ENCODE results near the gene ZFX. TPM values are rescaled to one million over a fixed set of nuclear protein-coding genes. Genes with fewer than 3 reads are reported as not detected.
A peak's percentile ranks its signal among the peaks of the same experiment; 100 is the strongest.

Gene ZFX
- total RNA-seq, 1 donor from 2014 or later, result 35.7 TPM

DNA sequence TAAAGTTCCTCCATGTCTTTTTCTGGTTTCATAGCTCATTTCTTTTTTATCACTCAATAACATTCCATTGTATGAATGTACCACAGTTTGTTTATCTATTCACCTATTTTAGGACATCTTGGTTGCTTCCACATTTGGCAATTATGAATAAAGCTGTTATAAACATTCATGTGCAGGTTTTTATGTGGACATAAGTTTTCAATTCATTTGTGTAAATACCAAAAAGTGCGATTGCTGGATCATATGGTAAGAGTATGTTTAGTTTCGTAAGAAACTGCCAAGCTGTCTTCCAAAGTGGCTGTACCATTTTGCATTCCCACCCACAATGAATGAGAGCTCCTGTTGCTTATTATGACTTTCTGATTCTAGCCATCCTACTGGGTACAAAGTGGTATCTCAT lies 36.3 kb upstream of the ZFX start:
- H3K79me2 ChIP-seq (ENCODE audit: insufficient read depth, low read length), result no peaks in the 10 kb centered on the region
- Mint-ChIP-seq H3K4me3 (ENCODE audit: unreplicated experiment) (no peak overlapping the region), H3K27ac (ENCODE audit: unreplicated experiment) (no peak overlapping the region), H3K4me1 (ENCODE audit: low read depth, unreplicated experiment) (peaks cover 4% of the 10 kb centered on the region), H3K27me3 (ENCODE audit: low read depth, unreplicated experiment) (no peaks in the 10 kb centered on the region), H3K9me3 (ENCODE audit: unreplicated experiment) (no peaks in the 10 kb centered on the region), H3K36me3 (ENCODE audit: low read depth, unreplicated experiment) (no peaks in the 10 kb centered on the region)
- no peak overlapping the region for H2AFZ ChIP-seq (ENCODE audit: low read depth, low read length)
- H3K4me2 ChIP-seq (ENCODE audit: low read length), result peak overlapping the region; percentile 19
- peak; percentile 99 for FAIRE-seq
- H3K9ac ChIP-seq (ENCODE audit: low read length), result no peak overlapping the region
- H3K27me3 ChIP-seq (ENCODE audit: insufficient read depth, low read length), result no peaks in the 10 kb centered on the region
- H3K27ac ChIP-seq (ENCODE audit: low read depth, low read length), result no peak overlapping the region
- no peaks in the 10 kb centered on the region for H4K20me1 ChIP-seq (ENCODE audit: insufficient read depth, low read length)
- H3K4me1 ChIP-seq (ENCODE audit: insufficient read depth, low read length), result peaks cover 4% of the 10 kb centered on the region
- H3K36me3 ChIP-seq (ENCODE audit: insufficient read depth, low read length), result no peaks in the 10 kb centered on the region
- H3K4me3 ChIP-seq (ENCODE audit: insufficient read depth, low read depth, low read length), result no peak overlapping the region
- DNase-seq (ENCODE audit: low read depth), result peak; percentile 16
- no peak for TF ChIP-seq EZH2 (IDR thresholded peaks at IDR 0.05; ENCODE audit: insufficient read depth, low read length)
- TF ChIP-seq, protein P1, sequence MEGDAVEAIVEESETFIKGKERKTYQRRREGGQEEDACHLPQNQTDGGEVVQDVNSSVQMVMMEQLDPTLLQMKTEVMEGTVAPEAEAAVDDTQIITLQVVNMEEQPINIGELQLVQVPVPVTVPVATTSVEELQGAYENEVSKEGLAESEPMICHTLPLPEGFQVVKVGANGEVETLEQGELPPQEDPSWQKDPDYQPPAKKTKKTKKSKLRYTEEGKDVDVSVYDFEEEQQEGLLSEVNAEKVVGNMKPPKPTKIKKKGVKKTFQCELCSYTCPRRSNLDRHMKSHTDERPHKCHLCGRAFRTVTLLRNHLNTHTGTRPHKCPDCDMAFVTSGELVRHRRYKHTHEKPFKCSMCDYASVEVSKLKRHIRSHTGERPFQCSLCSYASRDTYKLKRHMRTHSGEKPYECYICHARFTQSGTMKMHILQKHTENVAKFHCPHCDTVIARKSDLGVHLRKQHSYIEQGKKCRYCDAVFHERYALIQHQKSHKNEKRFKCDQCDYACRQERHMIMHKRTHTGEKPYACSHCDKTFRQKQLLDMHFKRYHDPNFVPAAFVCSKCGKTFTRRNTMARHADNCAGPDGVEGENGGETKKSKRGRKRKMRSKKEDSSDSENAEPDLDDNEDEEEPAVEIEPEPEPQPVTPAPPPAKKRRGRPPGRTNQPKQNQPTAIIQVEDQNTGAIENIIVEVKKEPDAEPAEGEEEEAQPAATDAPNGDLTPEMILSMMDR (IDR thresholded peaks at IDR 0.05; ENCODE audit: insufficient read depth, low read depth, low read length), result no peak
- no peaks in the 10 kb centered on the region for H3K9me3 ChIP-seq (ENCODE audit: insufficient read depth, low read depth, low read length)

DNA sequence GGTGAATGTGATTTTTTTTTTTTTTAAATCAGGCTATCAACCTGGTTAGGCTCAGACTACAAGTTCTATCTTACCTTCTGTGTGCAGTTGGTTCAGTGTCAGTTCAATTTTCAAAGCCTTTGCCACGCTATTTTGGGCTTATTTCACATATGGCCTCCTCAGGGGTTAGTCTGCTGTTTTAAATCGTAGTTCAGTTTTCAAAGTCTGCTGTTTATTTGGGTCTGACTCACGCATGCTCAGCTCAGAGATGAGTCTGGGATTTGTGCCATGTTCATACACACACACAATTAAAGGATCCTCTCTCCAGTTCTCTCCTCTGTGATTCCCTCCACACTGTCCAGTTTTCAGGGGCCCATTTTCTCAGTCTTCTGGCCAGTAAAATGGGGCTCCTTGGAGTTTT lies 32.3 kb upstream of the ZFX start:
- Histone ChIP-seq H3K4me3 (ENCODE audit: insufficient read depth, low read depth, low read length) (no peak overlapping the region), H3K4me1 (ENCODE audit: insufficient read depth, low read length) (peaks cover 4% of the 10 kb centered on the region), H4K20me1 (ENCODE audit: insufficient read depth, low read length) (no peaks in the 10 kb centered on the region), H3K79me2 (ENCODE audit: insufficient read depth, low read length) (no peaks in the 10 kb centered on the region), H3K27me3 (ENCODE audit: insufficient read depth, low read length) (no peaks in the 10 kb centered on the region), H3K9ac (ENCODE audit: low read length) (no peak overlapping the region), H3K36me3 (ENCODE audit: insufficient read depth, low read length) (no peaks in the 10 kb centered on the region), H3K4me2 (ENCODE audit: low read length) (peak overlapping the region; percentile 60), H2AFZ (ENCODE audit: low read depth, low read length) (peak overlapping the region; percentile 56), H3K9me3 (ENCODE audit: insufficient read depth, low read depth, low read length) (no peaks in the 10 kb centered on the region), H3K27ac (ENCODE audit: low read depth, low read length) (no peak overlapping the region)
- peak overlapping the region; percentile 12 for H3K27ac Mint-ChIP-seq (ENCODE audit: unreplicated experiment)
- no peak for TF ChIP-seq EZH2 (IDR thresholded peaks at IDR 0.05; ENCODE audit: insufficient read depth, low read length)
- TF ChIP-seq, protein P1 (IDR thresholded peaks at IDR 0.05; ENCODE audit: insufficient read depth, low read depth, low read length), result no peak
- peak; percentile 66 for DNase-seq (ENCODE audit: low read depth)
- H3K36me3 Mint-ChIP-seq (ENCODE audit: low read depth, unreplicated experiment), result no peaks in the 10 kb centered on the region
- FAIRE-seq, result no peak
- H3K4me3 Mint-ChIP-seq (ENCODE audit: unreplicated experiment), result no peak overlapping the region
- H3K4me1 Mint-ChIP-seq (ENCODE audit: low read depth, unreplicated experiment), result peaks cover 4% of the 10 kb centered on the region
- no peaks in the 10 kb centered on the region for H3K27me3 Mint-ChIP-seq (ENCODE audit: low read depth, unreplicated experiment)
- H3K9me3 Mint-ChIP-seq (ENCODE audit: unreplicated experiment), result no peaks in the 10 kb centered on the region

DNA sequence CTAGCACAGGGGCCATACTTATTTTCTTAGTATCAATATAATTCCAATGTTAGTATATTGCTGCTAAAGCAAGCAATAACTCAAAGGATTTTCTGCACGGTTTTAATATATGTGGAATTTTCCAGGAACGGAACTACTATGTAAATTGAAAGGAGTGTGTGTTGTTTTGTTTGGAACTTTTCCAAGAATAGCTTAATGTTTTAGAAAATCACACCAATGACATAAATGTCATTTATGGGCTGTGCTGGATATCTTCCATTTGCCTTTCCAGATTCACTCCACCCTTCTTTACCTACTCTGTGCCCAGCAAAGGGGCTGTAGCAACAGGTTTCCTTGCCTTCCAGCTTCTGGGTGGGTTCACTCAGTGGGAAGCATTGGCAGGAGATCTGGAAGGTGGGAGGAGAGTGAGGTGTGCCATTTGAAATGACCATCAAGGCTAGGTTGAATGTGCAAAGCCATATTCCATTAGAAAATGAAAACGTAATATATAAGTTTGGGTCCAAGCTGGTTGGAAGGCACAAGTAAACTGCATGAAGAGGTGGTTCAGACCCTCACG lies 25.2 kb upstream of the ZFX start:
- Mint-ChIP-seq H3K4me3 (ENCODE audit: unreplicated experiment) (no peak overlapping the region), H3K27ac (ENCODE audit: unreplicated experiment) (no peak overlapping the region), H3K27me3 (ENCODE audit: low read depth, unreplicated experiment) (no peaks in the 10 kb centered on the region), H3K9me3 (ENCODE audit: unreplicated experiment) (no peaks in the 10 kb centered on the region), H3K4me1 (ENCODE audit: low read depth, unreplicated experiment) (no peaks in the 10 kb centered on the region), H3K36me3 (ENCODE audit: low read depth, unreplicated experiment) (no peaks in the 10 kb centered on the region)
- DNase-seq (ENCODE audit: low read depth) (no peak), FAIRE-seq (no peak)
- Histone ChIP-seq H3K4me3 (ENCODE audit: insufficient read depth, low read depth, low read length) (no peak overlapping the region), H3K27me3 (ENCODE audit: insufficient read depth, low read length) (no peaks in the 10 kb centered on the region), H3K79me2 (ENCODE audit: insufficient read depth, low read length) (no peaks in the 10 kb centered on the region), H3K27ac (ENCODE audit: low read depth, low read length) (no peak overlapping the region), H3K9me3 (ENCODE audit: insufficient read depth, low read depth, low read length) (no peaks in the 10 kb centered on the region), H3K4me1 (ENCODE audit: insufficient read depth, low read length) (no peaks in the 10 kb centered on the region), H3K36me3 (ENCODE audit: insufficient read depth, low read length) (no peaks in the 10 kb centered on the region), H2AFZ (ENCODE audit: low read depth, low read length) (no peak overlapping the region), H4K20me1 (ENCODE audit: insufficient read depth, low read length) (no peaks in the 10 kb centered on the region), H3K9ac (ENCODE audit: low read length) (no peak overlapping the region), H3K4me2 (ENCODE audit: low read length) (no peak overlapping the region)
- no peak for TF ChIP-seq EZH2 (IDR thresholded peaks at IDR 0.05; ENCODE audit: insufficient read depth, low read length)
- TF ChIP-seq, protein P1 (IDR thresholded peaks at IDR 0.05; ENCODE audit: insufficient read depth, low read depth, low read length), result no peak

Data from astrocyte (in vitro differentiated cells and primary cell).